Measurements from ENCODE around the gene PIP5K1B.

GRCh38 chr9:68905129-68905528 is 200.1 kb downstream of the PIP5K1B start:
- TF ChIP-seq CTCF (IDR thresholded peaks at IDR 0.05) (no peak), SIN3A (IDR thresholded peaks at IDR 0.05; ENCODE audit: borderline replicate concordance, insufficient read depth, low read depth, low read length) (no peak), REST (IDR thresholded peaks at IDR 0.05; ENCODE audit: insufficient read depth in 1 of 2, low read depth in 2 of 2, low read length in 1 of 2) (no peak)
